Amniotic epithelial cell (primary cell): ENCODE data around the gene HEMGN.
"Not testable (repeated sequence)": the region's sequence is repeated elsewhere in the genome, so short reads cannot be mapped to it uniquely, and the experiment has no call there.

Experiments
- DNase-seq: peaks from one replicate; pipeline ENCODE4 v3.0.0-alpha.2; 2010; ENCODE audit warnings: low read depth

Gene HEMGN

GRCh38 chr9:97938081-97938644 lies at the start of gene HEMGN:
TSS of gene HEMGN (minus strand) at chr9:97938172. CDS start at chr9:97938136, 36 bp downstream.
- DNase-seq = no peak

DNA sequence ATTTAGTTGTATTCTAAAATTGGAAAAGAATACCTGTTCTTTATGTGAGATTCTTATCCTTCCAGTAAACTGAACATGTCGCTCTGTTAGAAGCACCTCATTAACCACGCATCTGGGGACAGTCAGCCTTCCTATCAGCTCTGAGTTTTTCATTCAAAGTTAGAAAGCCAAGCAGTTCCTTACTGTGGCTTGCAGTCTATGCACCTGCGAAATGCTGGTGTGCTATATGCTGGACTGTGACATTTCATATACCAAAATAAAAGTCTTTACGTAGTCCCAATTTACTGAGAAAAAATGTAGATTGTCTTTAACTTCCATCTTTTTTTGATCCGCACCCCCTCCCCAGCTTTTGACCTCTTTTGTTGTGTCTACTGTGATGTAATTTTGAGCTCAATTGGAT lies 49.5 kb upstream of the HEMGN start:
- no peak for DNase-seq

DNA sequence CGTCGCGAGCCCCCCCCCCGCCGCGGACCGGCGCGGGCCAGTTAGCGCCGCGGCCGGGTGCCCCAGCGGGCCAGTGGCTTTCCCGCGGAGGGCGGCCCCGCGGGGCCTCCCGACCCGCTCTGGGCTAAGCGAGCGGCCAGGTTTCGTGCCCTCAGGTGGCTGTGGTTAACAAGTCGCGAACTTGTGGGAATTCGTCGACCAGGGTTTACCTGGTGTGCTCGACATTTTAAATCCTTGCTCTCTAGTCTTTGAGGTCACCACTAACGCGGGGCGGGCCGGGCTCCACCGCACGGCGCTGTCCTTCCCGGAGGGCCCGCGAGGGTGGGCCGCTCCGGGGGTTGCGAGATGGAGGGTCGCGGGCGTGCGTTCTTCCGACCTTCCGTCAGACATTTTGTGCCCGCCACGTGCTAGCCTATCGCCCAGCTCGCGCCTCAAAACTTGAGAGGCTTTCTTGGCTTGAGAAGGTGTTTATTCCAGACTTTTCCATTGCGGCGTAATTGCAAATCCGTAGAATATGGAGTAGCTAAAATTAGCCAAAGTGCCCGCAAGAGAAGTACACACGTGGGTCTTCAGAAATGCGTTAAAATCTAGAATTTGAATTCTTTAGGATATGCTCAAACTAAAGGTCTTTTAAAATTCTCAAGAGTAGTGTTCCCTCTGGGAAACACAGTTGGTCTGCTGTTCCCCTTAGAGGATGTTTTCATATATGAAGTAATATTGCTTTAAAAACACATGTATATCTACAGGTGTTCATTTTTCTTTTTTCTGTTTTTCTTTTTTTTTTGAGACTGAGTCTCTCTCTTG lies 47.3 kb upstream of the HEMGN start:
- peak; percentile 31 for DNase-seq

DNA sequence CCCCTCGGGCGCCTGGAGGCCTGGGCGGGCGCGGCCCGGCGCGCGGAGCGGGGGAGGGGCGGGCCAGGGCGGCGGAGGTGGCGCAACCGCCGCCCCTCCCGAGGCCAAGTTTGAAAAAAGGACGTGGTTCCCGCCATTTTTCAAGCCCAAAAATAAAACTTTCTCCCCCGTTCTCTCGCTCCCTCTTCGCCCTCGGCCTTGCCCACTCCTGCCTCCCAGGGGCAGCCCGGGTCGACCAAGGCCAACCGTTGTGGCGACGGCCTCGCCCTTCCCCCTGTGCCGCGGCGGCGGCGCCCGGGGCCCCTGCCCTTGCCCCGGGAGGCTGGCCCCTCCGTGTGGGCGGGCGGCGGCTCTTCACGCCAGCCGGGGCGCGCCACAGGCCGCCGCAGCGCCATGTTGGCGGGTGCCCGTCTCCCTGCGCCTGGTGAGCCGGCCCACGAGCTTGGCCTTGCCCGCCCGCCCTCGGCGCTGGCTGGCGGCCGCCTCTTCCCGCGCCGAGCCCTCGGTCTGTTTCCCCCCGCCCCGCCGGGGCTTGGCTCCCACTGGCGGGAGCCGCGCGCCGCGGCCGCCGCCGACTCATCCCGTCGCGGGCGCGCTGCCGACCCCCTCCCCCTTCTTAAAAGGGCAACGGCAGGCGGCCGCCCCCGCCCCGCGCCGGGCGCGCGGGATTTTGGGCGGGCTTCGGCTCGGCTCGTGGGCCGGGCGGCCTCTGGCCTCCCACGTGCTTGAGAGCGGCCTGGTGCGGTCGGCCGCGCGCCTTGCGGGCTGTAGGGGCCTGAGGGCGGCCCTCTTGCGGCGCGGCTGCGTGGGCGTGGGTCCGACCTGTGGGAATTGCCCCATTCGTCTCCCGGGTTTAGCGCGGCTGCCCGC lies 46.5 kb upstream of the HEMGN start:
- peak; percentile 79 for DNase-seq

- DNase-seq = peak; percentile 25
Observed at GRCh38 chr9:97983589-97984187, 45.7 kb upstream of the HEMGN start.

DNA sequence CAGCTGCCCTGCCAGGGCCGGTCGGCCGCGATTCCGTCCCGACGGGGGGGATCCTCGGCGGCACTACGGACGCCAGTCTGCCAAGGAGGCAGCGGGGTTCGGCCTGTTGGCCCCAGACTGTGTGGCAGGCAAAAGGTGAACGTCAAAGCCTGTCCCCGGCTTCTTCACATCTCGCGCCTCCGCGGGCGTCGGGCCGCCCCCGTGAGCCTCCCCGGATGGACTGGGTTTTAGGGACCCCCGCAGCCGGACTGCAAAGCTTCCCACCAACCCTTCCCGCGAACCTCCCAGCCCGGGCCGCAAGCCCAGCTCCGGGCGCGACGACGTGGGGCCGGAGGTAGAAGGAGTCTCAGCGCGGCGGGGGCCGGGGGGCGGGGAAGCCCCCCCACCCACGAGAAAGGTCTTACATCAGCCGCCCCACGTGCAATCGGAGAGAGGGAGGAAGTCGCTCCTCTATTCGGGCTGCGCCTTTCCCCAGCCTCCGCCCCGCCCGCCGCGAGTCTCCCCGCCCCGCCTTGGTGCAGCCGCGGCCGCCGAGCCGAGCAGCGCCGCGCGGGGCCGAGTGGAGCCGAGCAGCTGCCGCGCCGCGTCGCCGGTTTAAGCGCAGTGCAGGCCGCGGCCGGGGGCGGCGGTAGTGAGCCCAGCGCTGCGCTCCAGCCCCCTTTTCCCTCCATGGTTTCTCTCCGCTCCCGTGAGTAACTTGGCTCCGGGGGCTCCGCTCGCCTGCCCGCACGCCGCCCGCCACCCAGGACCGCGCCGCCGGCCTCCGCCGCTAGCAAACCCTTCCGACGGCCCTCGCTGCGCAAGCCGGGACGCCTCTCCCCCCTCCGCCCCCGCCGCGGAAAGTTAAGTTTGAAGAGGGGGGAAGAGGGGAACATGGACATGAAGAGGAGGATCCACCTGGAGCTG lies 45.0 kb upstream of the HEMGN start, which contains the start of gene ANP32B:
TSS of gene ANP32B (plus strand) at position 659 of the 906 bp plus-strand sequence. CDS start at position 874, 215 bp downstream.
- peak; percentile 74 for DNase-seq

- no peak for DNase-seq
Observed at GRCh38 chr9:97981846-97982682, 44.1 kb upstream of the HEMGN start.

DNA sequence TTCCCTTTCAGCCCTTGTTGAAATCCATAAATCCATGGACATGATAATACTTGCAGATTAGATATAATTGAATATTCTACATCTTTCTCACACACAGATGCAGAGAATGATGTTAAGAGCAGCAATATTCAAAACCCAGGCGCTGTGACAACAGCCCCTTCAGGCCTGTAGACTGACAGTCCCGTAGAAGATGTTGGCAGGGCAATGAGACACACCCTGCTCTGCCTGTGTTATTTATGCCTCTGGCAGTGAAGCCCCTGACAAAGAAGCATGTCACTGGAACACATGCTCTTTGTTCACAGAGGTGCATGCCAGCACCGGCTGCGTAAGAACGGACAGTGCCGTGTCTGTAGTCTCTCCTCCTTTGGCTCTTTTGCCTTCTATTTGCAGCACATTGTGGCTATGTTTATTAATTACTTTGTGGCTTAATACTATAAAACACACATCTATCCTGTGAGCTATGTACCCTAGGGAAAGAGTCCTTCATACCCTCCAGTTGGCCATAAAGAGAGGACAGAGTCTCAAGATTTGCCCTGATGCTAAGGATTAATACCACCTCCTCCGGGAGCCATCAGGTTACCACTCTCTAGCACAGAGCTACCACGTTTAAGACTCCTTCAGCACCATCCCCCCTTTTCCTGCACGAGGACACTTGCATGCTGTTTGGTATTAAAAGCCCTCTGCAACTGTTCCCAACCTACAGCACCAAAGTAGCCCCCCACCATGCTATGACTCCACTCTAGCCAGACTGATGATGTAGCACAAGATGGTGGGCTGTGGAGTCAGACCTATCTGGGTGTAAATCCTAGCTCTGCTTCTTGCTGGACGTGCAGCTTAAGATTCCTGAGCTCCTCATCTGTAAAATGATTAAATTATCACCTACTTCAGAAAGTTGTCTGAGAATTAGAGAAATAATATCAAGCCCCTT lies 43.2 kb upstream of the HEMGN start:
- DNase-seq = no peak

GRCh38 chr9:97980479-97980803 lies 42.5 kb upstream of the HEMGN start:
- DNase-seq = no peak

DNA sequence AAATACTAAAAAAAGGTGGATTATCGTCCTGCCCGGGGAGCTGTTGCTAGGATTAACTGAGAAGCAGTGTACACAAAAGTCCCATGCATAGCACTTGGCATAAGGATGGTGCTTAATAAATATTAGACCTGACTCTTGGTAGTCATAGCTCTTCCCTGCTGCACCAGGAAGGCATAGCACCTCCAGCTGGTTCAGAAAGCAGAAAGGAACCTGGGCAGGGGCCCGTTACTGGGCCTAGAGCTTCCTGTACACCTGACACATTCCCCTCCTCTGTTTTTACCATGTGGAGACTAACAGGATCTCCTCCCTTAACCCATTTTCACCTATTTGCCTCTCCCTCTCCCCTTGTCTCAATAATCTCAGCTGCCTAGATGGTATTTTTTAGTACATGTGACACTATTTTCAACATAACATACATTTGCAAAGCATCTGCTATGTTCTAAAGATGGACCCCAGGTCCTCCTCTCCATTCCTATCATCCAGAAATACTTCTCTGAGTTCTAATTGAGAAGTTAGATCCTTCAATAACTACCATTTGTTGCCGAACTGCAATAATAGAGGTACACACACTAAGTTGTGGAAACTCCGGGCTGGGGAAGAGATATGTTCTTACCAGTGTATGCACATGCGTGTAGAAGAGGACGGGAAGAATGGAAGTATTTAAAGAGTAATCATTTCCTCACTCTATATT lies 42.0 kb upstream of the HEMGN start:
- no peak for DNase-seq

- DNase-seq = no peak
Observed at GRCh38 chr9:97978371-97979130, 40.6 kb upstream of the HEMGN start.

DNA sequence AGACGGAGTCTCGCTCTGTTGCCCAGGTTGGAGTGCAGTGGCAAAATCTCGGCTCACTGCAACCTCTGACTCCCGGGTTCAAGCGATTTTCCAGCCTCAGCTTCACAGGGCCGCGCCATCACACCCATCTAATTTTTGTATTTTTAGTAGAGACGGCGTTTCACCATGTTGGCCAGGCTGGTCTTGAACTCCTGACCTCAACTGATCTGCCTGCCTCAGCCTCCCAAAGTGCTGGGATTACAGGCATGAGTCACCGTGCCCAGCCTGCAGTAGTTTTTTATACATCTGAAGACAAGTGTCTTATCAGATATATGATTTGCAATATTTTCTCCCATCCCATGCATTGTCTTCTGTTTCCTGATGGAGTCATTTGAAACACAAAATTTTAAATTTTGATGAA lies 38.7 kb upstream of the HEMGN start:
- not testable (repeated sequence) for DNase-seq

GRCh38 chr9:97975376-97975775 lies 37.4 kb upstream of the HEMGN start:
- DNase-seq = no peak

- DNase-seq = no peak
Observed at GRCh38 chr9:97972753-97973152, 34.8 kb upstream of the HEMGN start.

- no peak for DNase-seq
Observed at GRCh38 chr9:97970165-97970564, 32.2 kb upstream of the HEMGN start.

DNA sequence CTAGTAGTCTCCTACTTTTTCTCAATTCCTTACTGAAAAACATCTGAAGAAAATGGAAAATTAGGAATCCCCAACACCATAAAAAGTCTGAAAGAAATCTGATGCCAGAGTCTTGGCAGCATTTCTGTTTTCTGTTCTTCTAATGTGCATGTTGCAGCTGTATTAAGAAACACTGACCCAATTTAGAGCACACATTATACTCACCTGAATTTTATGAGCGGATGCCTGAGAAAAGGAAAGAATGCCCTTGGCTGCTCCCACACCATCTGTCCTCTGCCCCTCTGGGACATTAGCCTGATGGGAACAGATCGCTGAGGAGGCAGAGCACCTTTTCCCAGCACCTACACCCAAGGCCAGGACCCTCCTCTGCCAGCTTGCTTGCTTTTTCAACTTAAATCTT lies 31.0 kb upstream of the HEMGN start:
- no peak for DNase-seq

- DNase-seq = no peak
Observed at GRCh38 chr9:97966493-97966892, 28.5 kb upstream of the HEMGN start.

- no peak for DNase-seq
Observed at GRCh38 chr9:97964901-97965300, 26.9 kb upstream of the HEMGN start.
